Esophagus (tissue), 2 donors: Measurements from ENCODE around the gene EHD2. TPM values are rescaled to one million over a fixed set of nuclear protein-coding genes. Genes with fewer than 3 reads are reported as not detected.
"Not testable (repeated sequence)": the region's sequence is repeated elsewhere in the genome, so short reads cannot be mapped to it uniquely, and the experiment has no call there.

ENCODE experiments used
- H3K27ac ChIP-seq, 2 donors: one replicate each; pipeline ENCODE4 v1.5.1; 2013; ENCODE audit warnings: low read depth in 2 of 2, mild to moderate bottlenecking in 2 of 2, inconsistent platforms in 1 of 2, low read length in 1 of 2, moderate library complexity in 1 of 2
- H3K27me3 ChIP-seq, 2 donors: one replicate each; pipeline ENCODE4 v1.6.1; 2013; ENCODE audit warnings: low read length in 2 of 2, control low read depth in 1 of 2, mild to moderate bottlenecking in 1 of 2; ENCODE audit not compliant: insufficient read depth in 2 of 2, control insufficient read depth in 1 of 2
- H3K36me3 ChIP-seq, 2 donors: one replicate each; pipeline ENCODE4 v1.6.1; 2013; ENCODE audit warnings: low read length in 1 of 2; ENCODE audit not compliant: control insufficient read depth in 2 of 2, insufficient read depth in 2 of 2
- H3K4me1 ChIP-seq, 2 donors: one replicate each; pipeline ENCODE4 v1.6.1; 2013; ENCODE audit warnings: low read length in 1 of 2; ENCODE audit not compliant: control insufficient read depth in 2 of 2, insufficient read depth in 2 of 2
- H3K4me3 ChIP-seq, 2 donors: one replicate each; pipeline ENCODE4 v1.5.1; 2013; ENCODE audit warnings: low read length in 2 of 2, mild to moderate bottlenecking in 2 of 2, low read depth in 1 of 2, moderate library complexity in 1 of 2
- H3K9me3 ChIP-seq, 2 donors: one replicate each; pipeline ENCODE4 v1.6.1; 2013; ENCODE audit warnings: mild to moderate bottlenecking in 2 of 2, low read depth in 1 of 2, low read length in 1 of 2, moderate library complexity in 1 of 2; ENCODE audit not compliant: control insufficient read depth in 2 of 2, insufficient read depth in 1 of 2
- WGBS, 2 donors: extraction: QIAGEN DNeasy Blood & Tissue Kit; methylation state at CpG; one replicate each; pipeline ENCODE4 v1.1.7; 2013; 5-methylcytosine and 5-hydroxymethylcytosine counted together
- polyA plus RNA-seq, 2 donors: library from polyadenylated mRNA; stranded (reverse); fragments of 200-250 nt; gene quantifications; one replicate each; pipeline ENCODE4 v1.2.3, GENCODE V29; 2013
- donor health status: healthy with polysubstance abuse.
- donor health status: Bipolar disorder and iron deficiency.

Gene EHD2
- 10 to 100 TPM; 22.4 to 27.4 TPM for polyA plus RNA-seq

- no peaks in the 10 kb centered on the region for H3K9me3 ChIP-seq
- H3K4me1 ChIP-seq = peaks cover 0 to 7% of the 10 kb centered on the region in 2 donors
- H3K27me3 ChIP-seq = no peaks in the 10 kb centered on the region
- H3K27ac ChIP-seq = peak within 1 kb of the TSS; percentile 89 to 92
- H3K36me3 ChIP-seq = peaks cover 0 to 15% of the 10 kb centered on the region in 2 donors
- 4 to 6% methylated on average over 39 to 52 of the region's 52 CpGs for WGBS, 2 donors
- H3K4me3 ChIP-seq = peak within 1 kb of the TSS; percentile 60 to 84
Observed at GRCh38 chr19:47713046-47714021, at the start of gene EHD2. EHD2 (plus strand) TSS chr19:47713422; CDS start chr19:47716613, 3,191 bp downstream.

GRCh38 chr19:47663435-47663910 lies 49.7 kb upstream of the EHD2 start:
- Histone ChIP-seq H3K27ac (peak overlapping the region; percentile 90 to 93), H3K27me3 (no peaks in the 10 kb centered on the region), H3K9me3 (no peaks in the 10 kb centered on the region), H3K36me3 (peaks cover 0 to 3% of the 10 kb centered on the region in 2 donors), H3K4me1 (peaks cover 17 to 18% of the 10 kb centered on the region in 2 donors), H3K4me3 (no peak overlapping the region)
- 74 to 76% methylated on average over 3 of the region's 3 CpGs for WGBS, 2 donors

GRCh38 chr19:47663911-47664771 lies 49.1 kb upstream of the EHD2 start:
- Histone ChIP-seq H3K27ac (peak overlapping the region; percentile 90 to 93), H3K9me3 (no peaks in the 10 kb centered on the region), H3K4me3 (no peak overlapping the region), H3K4me1 (peaks cover 17 to 18% of the 10 kb centered on the region in 2 donors), H3K36me3 (peaks cover 0 to 3% of the 10 kb centered on the region in 2 donors), H3K27me3 (no peaks in the 10 kb centered on the region)
- 65 to 75% methylated on average over 24 of the region's 24 CpGs for WGBS, 2 donors

- not testable (repeated sequence) for H3K27ac ChIP-seq, H3K27me3 ChIP-seq, H3K4me1 ChIP-seq, H3K9me3 ChIP-seq, H3K4me3 ChIP-seq
- peaks cover 0 to 11% of the 10 kb centered on the region in 2 donors for H3K36me3 ChIP-seq
- 88 to 90% methylated on average over 13 of the region's 13 CpGs for WGBS, 2 donors
Observed at GRCh38 chr19:47668556-47668955, 44.7 kb upstream of the EHD2 start.

GRCh38 chr19:47670736-47671135 lies 42.5 kb upstream of the EHD2 start:
- no peak overlapping the region for H3K27ac ChIP-seq

GRCh38 chr19:47671499-47671898 lies 41.7 kb upstream of the EHD2 start:
- Histone ChIP-seq H3K4me3 (no peak overlapping the region), H3K36me3 (peaks cover 11 to 28% of the 10 kb centered on the region in 2 donors), H3K27ac (no peak overlapping the region), H3K27me3 (no peaks in the 10 kb centered on the region), H3K4me1 (peaks cover 0 to 5% of the 10 kb centered on the region in 2 donors), H3K9me3 (no peaks in the 10 kb centered on the region)
- 96 to 98% methylated on average over 2 of the region's 2 CpGs for WGBS, 2 donors

More at GRCh38 chr19:47670736-47671135, 42.5 kb upstream of the EHD2 start:
- Histone ChIP-seq H3K4me1 (peaks cover 0 to 5% of the 10 kb centered on the region in 2 donors), H3K36me3 (peaks cover 8 to 27% of the 10 kb centered on the region in 2 donors), H3K27me3 (no peaks in the 10 kb centered on the region), H3K4me3 (no peak overlapping the region), H3K9me3 (no peaks in the 10 kb centered on the region)
- 96 to 97% methylated on average over 8 of the region's 8 CpGs for WGBS, 2 donors

- WGBS, 2 donors = 94 to 95% methylated on average over 7 of the region's 7 CpGs
- H3K27me3 ChIP-seq = no peaks in the 10 kb centered on the region
- H3K9me3 ChIP-seq = no peaks in the 10 kb centered on the region
- H3K36me3 ChIP-seq = peaks cover 11 to 28% of the 10 kb centered on the region in 2 donors
- H3K4me3 ChIP-seq = no peak overlapping the region
- no peak overlapping the region for H3K27ac ChIP-seq
- H3K4me1 ChIP-seq = no peaks in the 10 kb centered on the region
Observed at GRCh38 chr19:47673426-47673825, 39.8 kb upstream of the EHD2 start.

GRCh38 chr19:47674548-47674947 lies 38.7 kb upstream of the EHD2 start:
- no peaks in the 10 kb centered on the region for H3K27me3 ChIP-seq
- no peak overlapping the region for H3K27ac ChIP-seq
- no peaks in the 10 kb centered on the region for H3K4me1 ChIP-seq
- no peak overlapping the region for H3K4me3 ChIP-seq
- H3K9me3 ChIP-seq = no peaks in the 10 kb centered on the region
- 84 to 92% methylated on average over 5 of the region's 5 CpGs for WGBS, 2 donors
- peaks cover 11 to 34% of the 10 kb centered on the region in 2 donors for H3K36me3 ChIP-seq

GRCh38 chr19:47675271-47675670 lies 38.0 kb upstream of the EHD2 start:
- Histone ChIP-seq H3K4me3 (no peak overlapping the region), H3K36me3 (peaks cover 14 to 41% of the 10 kb centered on the region in 2 donors), H3K9me3 (no peaks in the 10 kb centered on the region), H3K27me3 (no peaks in the 10 kb centered on the region), H3K4me1 (no peaks in the 10 kb centered on the region), H3K27ac (no peak overlapping the region)
- 95% methylated on average over 11 to 12 of the region's 12 CpGs for WGBS, 2 donors
